Suprapubic skin (tissue), 4 donors: Measurements from ENCODE around the gene RSBN1L. TPM values are rescaled to one million over a fixed set of nuclear protein-coding genes. Genes with fewer than 3 reads are reported as not detected.

Experiments used
- DNase-seq, 2 donors: peaks; one replicate each; pipeline ENCODE4 v3.0.0-alpha.2; 2019; ENCODE audit warnings: low spot score in 2 of 2
- H3K27ac ChIP-seq: fragments of 200-600 bp; sonication (generic); one replicate; pipeline ENCODE4 v1.5.1; 2019
- H3K27me3 ChIP-seq: fragments of 200-600 bp; sonication (generic); one replicate; pipeline ENCODE4 v1.5.1; 2019
- H3K36me3 ChIP-seq: fragments of 200-600 bp; sonication (generic); one replicate; pipeline ENCODE4 v1.5.1; 2019
- H3K4me1 ChIP-seq: fragments of 200-600 bp; sonication (generic); one replicate; pipeline ENCODE4 v1.5.1; 2019
- H3K4me3 ChIP-seq: fragments of 200-600 bp; sonication (generic); one replicate; pipeline ENCODE4 v1.5.1; 2019; ENCODE audit warnings: mild to moderate bottlenecking
- H3K9me3 ChIP-seq: fragments of 200-600 bp; sonication (generic); one replicate; pipeline ENCODE4 v1.5.1; 2019
- CTCF ChIP-seq, 2 donors: fragments of 200-600 bp in 1 of 2; fragments of 450-650 bp in 1 of 2; sonication (generic) in 1 of 2; IDR thresholded peaks; one replicate each; pipeline ENCODE4 v1.5.1; 2016 to 2019; ENCODE audit warnings: antibody characterized with exemption in 2 of 2, mild to moderate bottlenecking in 1 of 2, moderate library complexity in 1 of 2
- EP300 ChIP-seq: sonication (generic); formaldehyde crosslinking; IDR thresholded peaks from one replicate; pipeline ENCODE4 v1.6.1; 2017; ENCODE audit warnings: antibody characterized with exemption
- POLR2A ChIP-seq, 2 donors: fragments of 450-650 bp; IDR thresholded peaks; one replicate each; pipeline ENCODE4 v1.6.1; 2017; ENCODE audit warnings: antibody characterized with exemption in 2 of 2, mild to moderate bottlenecking in 2 of 2, moderate library complexity in 2 of 2
- POLR2AphosphoS5 ChIP-seq, 3 donors: sonication (generic); formaldehyde crosslinking; IDR thresholded peaks; one replicate each; pipeline ENCODE4 v1.6.1; 2017; ENCODE audit warnings: antibody characterized with exemption in 3 of 3
- WGBS: methylation state at CpG from one replicate; pipeline ENCODE4 v1.1.5; 2018; 5-methylcytosine and 5-hydroxymethylcytosine counted together
- total RNA-seq, 4 donors: library from RNA; depleted of rRNA; stranded (reverse); fragments of >200 nt; gene quantifications; one replicate each; pipeline ENCODE4 v1.1.0, GENCODE V29; 2016

The RSBN1L gene
- total RNA-seq, 4 donors from 2014 or later, result 17.1 to 19.7 (median 18.3) TPM

- Histone ChIP-seq H3K4me1 (peaks cover 7% of the 10 kb centered on the region), H3K4me3 (no peak overlapping the region), H3K9me3 (no peaks in the 10 kb centered on the region), H3K36me3 (peaks cover 18% of the 10 kb centered on the region), H3K27ac (no peak overlapping the region), H3K27me3 (no peaks in the 10 kb centered on the region)
- DNase-seq, result no peak
- 79% methylated on average over 1 of the region's 1 CpG for WGBS
- TF ChIP-seq CTCF (IDR thresholded peaks at IDR 0.05) (no peak), POLR2A (IDR thresholded peaks at IDR 0.05) (no peak), POLR2AphosphoS5 (IDR thresholded peaks at IDR 0.05) (no peak), EP300 (no peak)
Observed at GRCh38 chr7:77747718-77748117, 51.5 kb downstream of the RSBN1L start.

- peaks cover 7% of the 10 kb centered on the region for H3K4me1 ChIP-seq
- H3K36me3 ChIP-seq, result peaks cover 13% of the 10 kb centered on the region
- H3K4me3 ChIP-seq, result no peak overlapping the region
- DNase-seq, result no peak
- no peaks in the 10 kb centered on the region for H3K9me3 ChIP-seq
- H3K27ac ChIP-seq, result no peak overlapping the region
- no peak for TF ChIP-seq EP300
- no peak for TF ChIP-seq CTCF (IDR thresholded peaks at IDR 0.05)
- no peak for TF ChIP-seq POLR2A (IDR thresholded peaks at IDR 0.05)
- no peak for TF ChIP-seq POLR2AphosphoS5 (IDR thresholded peaks at IDR 0.05)
- 30% methylated on average over 2 of the region's 2 CpGs for WGBS
- no peaks in the 10 kb centered on the region for H3K27me3 ChIP-seq
Observed at GRCh38 chr7:77752016-77752415, 55.8 kb downstream of the RSBN1L start.

- H3K4me1 ChIP-seq, result peaks cover 7% of the 10 kb centered on the region
- no peak overlapping the region for H3K27ac ChIP-seq
- H3K36me3 ChIP-seq, result peaks cover 13% of the 10 kb centered on the region
- no peaks in the 10 kb centered on the region for H3K27me3 ChIP-seq
- 60% methylated on average over 1 of the region's 1 CpG for WGBS
- H3K9me3 ChIP-seq, result no peaks in the 10 kb centered on the region
- no peak for TF ChIP-seq POLR2A (IDR thresholded peaks at IDR 0.05)
- TF ChIP-seq EP300, result no peak
- TF ChIP-seq CTCF (IDR thresholded peaks at IDR 0.05), result no peak
- TF ChIP-seq POLR2AphosphoS5 (IDR thresholded peaks at IDR 0.05), result no peak
- H3K4me3 ChIP-seq, result no peak overlapping the region
- DNase-seq, result no peak
Observed at GRCh38 chr7:77753173-77753572, 56.9 kb downstream of the RSBN1L start.

- DNase-seq, result no peak
- Histone ChIP-seq H3K4me3 (no peak overlapping the region), H3K27me3 (no peaks in the 10 kb centered on the region), H3K9me3 (no peaks in the 10 kb centered on the region), H3K4me1 (peaks cover 13% of the 10 kb centered on the region), H3K27ac (no peak overlapping the region), H3K36me3 (no peaks in the 10 kb centered on the region)
- WGBS, result 10% methylated on average over 1 of the region's 1 CpG
- TF ChIP-seq CTCF (IDR thresholded peaks at IDR 0.05) (no peak), POLR2A (IDR thresholded peaks at IDR 0.05) (no peak), POLR2AphosphoS5 (IDR thresholded peaks at IDR 0.05) (no peak), EP300 (no peak)
Observed at GRCh38 chr7:77757589-77757988, 61.3 kb downstream of the RSBN1L start.

- TF ChIP-seq POLR2AphosphoS5 (IDR thresholded peaks at IDR 0.05) (no peak), CTCF (IDR thresholded peaks at IDR 0.05) (peak; percentile 67 to 91)
- H3K27me3 ChIP-seq, result no peaks in the 10 kb centered on the region
- H3K36me3 ChIP-seq, result no peaks in the 10 kb centered on the region
- H3K27ac ChIP-seq, result no peak overlapping the region
- H3K4me1 ChIP-seq, result peaks cover 13% of the 10 kb centered on the region
- DNase-seq, result no peak
- H3K4me3 ChIP-seq, result no peak overlapping the region
- WGBS, result 2% methylated on average over 3 of the region's 3 CpGs
- no peaks in the 10 kb centered on the region for H3K9me3 ChIP-seq
Observed at GRCh38 chr7:77759294-77759889, 63.1 kb downstream of the RSBN1L start.
